ENCODE measurements around the gene TRAF4. TPM values are rescaled to one million over a fixed set of nuclear protein-coding genes. Genes with fewer than 3 reads are reported as not detected.

Gene TRAF4
- 17.9 and 27.9 TPM in 2 replicates for total RNA-seq

GRCh38 chr17:28743243-28744103, at the start of gene TRAF4:
TSS of gene TRAF4 (plus strand) at chr17:28744011. CDS start at chr17:28744113, 102 bp downstream.

GRCh38 chr17:28711723-28712031, 32.1 kb upstream of the TRAF4 start, which contains the start of gene PROCA1:
TSS of gene PROCA1 (minus strand) at chr17:28711888. CDS start at chr17:28711660, 228 bp downstream.

GRCh38 chr17:28717578-28718332, 26.1 kb upstream of the TRAF4 start, which contains the start of gene RAB34:
TSS of gene RAB34 (minus strand) at chr17:28717868. CDS start at chr17:28717266, 602 bp downstream.

GRCh38 chr17:28726226-28726626, 17.6 kb upstream of the TRAF4 start, which contains the start of gene TLCD1:
TSS of gene TLCD1 (minus strand) at chr17:28726233. CDS start at chr17:28726097, 136 bp downstream.

GRCh38 chr17:28728364-28729200, 15.2 kb upstream of the TRAF4 start, which contains the start of gene NEK8:
TSS of gene NEK8 (plus strand) at chr17:28728788. CDS start at chr17:28728814, 26 bp downstream.

Other genes with a start within 250 kb of the TRAF4 start
- 0.12 TPM in 1 of 2 replicates, not detected in the other for gene FOXN1, start 237.7 kb upstream of the TRAF4 start, total RNA-seq
- 36.6 and 39.7 TPM in 2 replicates for gene UNC119, start 191.4 kb upstream of the TRAF4 start, total RNA-seq
- gene PIGS, start 172.5 kb upstream of the TRAF4 start, total RNA-seq = 56.1 and 82.5 TPM in 2 replicates
- 69.6 and 136 TPM in 2 replicates for gene ALDOC, start 167.1 kb upstream of the TRAF4 start, total RNA-seq
- 2.7 and 3.7 TPM in 2 replicates for gene SPAG5, start 145.0 kb upstream of the TRAF4 start, total RNA-seq
- gene RSKR, start 129.8 kb upstream of the TRAF4 start, total RNA-seq = 1.3 and 8.6 TPM in 2 replicates
- gene BLTP2, start 98.9 kb upstream of the TRAF4 start, total RNA-seq = 73.8 and 81.3 TPM in 2 replicates
- 41.2 and 63.9 TPM in 2 replicates for gene SDF2, start 82.1 kb upstream of the TRAF4 start, total RNA-seq
- gene SUPT6H, start 81.8 kb upstream of the TRAF4 start, total RNA-seq = 29.5 and 30.7 TPM in 2 replicates
- gene PROCA1, start 32.1 kb upstream of the TRAF4 start, total RNA-seq = 2.0 TPM in 1 of 2 replicates, not detected in the other
- 273 and 356 TPM in 2 replicates for gene RAB34, start 26.1 kb upstream of the TRAF4 start, total RNA-seq
- gene RPL23A, start 24.0 kb upstream of the TRAF4 start, total RNA-seq = 831 and 1,309 TPM in 2 replicates
- 11.8 and 20.7 TPM in 2 replicates for gene TLCD1, start 17.8 kb upstream of the TRAF4 start, total RNA-seq
- 2.3 and 2.8 TPM in 2 replicates for gene NEK8, start 15.2 kb upstream of the TRAF4 start, total RNA-seq
- 7.3 and 10.5 TPM in 2 replicates for gene FAM222B, start 98.8 kb downstream of the TRAF4 start, total RNA-seq
- 45.0 and 48.6 TPM in 2 replicates for gene ERAL1, start 111.0 kb downstream of the TRAF4 start, total RNA-seq
- gene FLOT2, start 153.7 kb downstream of the TRAF4 start, total RNA-seq = 34.2 and 60.9 TPM in 2 replicates
- 5.0 and 7.8 TPM in 2 replicates for gene DHRS13, start 159.1 kb downstream of the TRAF4 start, total RNA-seq
- gene PHF12, start 207.5 kb downstream of the TRAF4 start, total RNA-seq = 14.2 and 16.8 TPM in 2 replicates

Measured in pericardium fibroblast (primary cell).